Lung (tissue), 12 donors: ENCODE results near the gene BTBD8. TPM values are rescaled to one million over a fixed set of nuclear protein-coding genes. Genes with fewer than 3 reads are reported as not detected.
"Not testable (repeated sequence)": the region's sequence is repeated elsewhere in the genome, so short reads cannot be mapped to it uniquely, and the experiment has no call there.

ENCODE experiments used
- ATAC-seq: fragments of 200-7000 bp; cut with Tn5 transposase; one replicate; pipeline ENCODE4 v1.9.1; 2020; ENCODE audit warnings: moderate number of reproducible peaks; ENCODE audit not compliant: insufficient read depth, low FRiP score
- DNase-seq, 3 donors: peaks; one replicate each; pipeline ENCODE4 v3.0.0-alpha.2; 2013 to 2017
- H3K27ac ChIP-seq, 2 donors: one replicate each; pipeline ENCODE4 v1.5.1; 2013; ENCODE audit warnings: mild to moderate bottlenecking in 2 of 2, moderate library complexity in 2 of 2, control low read depth in 1 of 2, inconsistent platforms in 1 of 2, low read depth in 1 of 2, low read length in 1 of 2
- H3K27me3 ChIP-seq, 3 donors: one replicate each; pipeline ENCODE4 v1.5.1; 2013; ENCODE audit warnings: low read length in 2 of 3; ENCODE audit not compliant: control insufficient read depth in 3 of 3, insufficient read depth in 3 of 3
- H3K36me3 ChIP-seq, 4 donors: one replicate each; pipeline ENCODE4 v1.5.1; 2013; ENCODE audit warnings: low read length in 4 of 4, mild to moderate bottlenecking in 1 of 4, moderate library complexity in 1 of 4; ENCODE audit not compliant: control insufficient read depth in 4 of 4, insufficient read depth in 4 of 4
- H3K4me1 ChIP-seq, 5 donors: one replicate each; pipeline ENCODE4 v1.5.1; 2013; ENCODE audit warnings: low read length in 5 of 5, mild to moderate bottlenecking in 2 of 5, moderate library complexity in 1 of 5; ENCODE audit not compliant: control insufficient read depth in 5 of 5, insufficient read depth in 5 of 5
- H3K4me3 ChIP-seq: one replicate; pipeline ENCODE4 v1.5.1; 2013; ENCODE audit warnings: mild to moderate bottlenecking, control low read depth, moderate library complexity
- H3K9ac ChIP-seq, 2 donors: one replicate each; pipeline ENCODE4 v1.5.1; 2013; ENCODE audit warnings: low read length in 2 of 2, control low read depth in 1 of 2; ENCODE audit not compliant: insufficient read depth in 1 of 2
- H3K9me3 ChIP-seq, 4 donors: one replicate each; pipeline ENCODE4 v1.5.1; 2013; ENCODE audit warnings: low read length in 3 of 4, mild to moderate bottlenecking in 1 of 4, moderate library complexity in 1 of 4; ENCODE audit not compliant: control insufficient read depth in 4 of 4, insufficient read depth in 3 of 4
- CTCF ChIP-seq: IDR thresholded peaks from 2 replicates; pipeline ENCODE4 v1.5.1; 2012; ENCODE audit warnings: mild to moderate bottlenecking; ENCODE audit errors: control extremely low read depth, extremely low read depth
- WGBS, 2 donors: extraction: QIAGEN DNeasy Blood & Tissue Kit; methylation state at CpG; one replicate each; pipeline ENCODE4 v1.1.7; 2013; 5-methylcytosine and 5-hydroxymethylcytosine counted together
- polyA plus RNA-seq, 2 donors: library from polyadenylated mRNA; stranded (reverse); fragments of 200-250 nt; gene quantifications; one replicate each; pipeline ENCODE4 v1.2.1, GENCODE V29; 2013
- total RNA-seq, 2 donors: library from RNA; depleted of rRNA in 1 of 2; stranded (reverse); fragments of >200 nt in 1 of 2; gene quantifications; one replicate each; pipeline ENCODE4 v1.2.1, GENCODE V29; 2014 to 2021
- donor health status: control.
- donor health status: control.
- donor health status: Bipolar disorder and iron deficiency.
- donor health status: healthy.
- donor health status: DM: yes; HTN: yes; CAD: no.

Gene BTBD8
- total and polyA plus RNA-seq, 4 donors, result 0.58 to 14.1 (median 2.1) TPM

GRCh38 chr1:92066321-92066720 is 13.8 kb upstream of the BTBD8 start:
- 84 to 94% methylated on average over 8 of the region's 8 CpGs for WGBS, 2 donors
- TF ChIP-seq CTCF, result no peak
- ATAC-seq, result no peak
- H3K9me3 ChIP-seq, result no peaks in the 10 kb centered on the region
- H3K27ac ChIP-seq, result no peak overlapping the region
- H3K27me3 ChIP-seq, result no peaks in the 10 kb centered on the region
- no peaks in the 10 kb centered on the region for H3K4me1 ChIP-seq
- DNase-seq, result peak in 1 of 3 donors; percentile 13
- H3K9ac ChIP-seq, result no peak overlapping the region
- no peak overlapping the region for H3K4me3 ChIP-seq
- H3K36me3 ChIP-seq, result no peaks in the 10 kb centered on the region

- H3K27ac ChIP-seq, result no peak overlapping the region
- H3K4me1 ChIP-seq, result no peaks in the 10 kb centered on the region
- H3K36me3 ChIP-seq, result no peaks in the 10 kb centered on the region
- ATAC-seq, result no peak
- no peak for TF ChIP-seq CTCF
- H3K9ac ChIP-seq, result no peak overlapping the region
- DNase-seq, result no peak
- 77 to 81% methylated on average over 2 of the region's 2 CpGs for WGBS, 2 donors
- H3K4me3 ChIP-seq, result no peak overlapping the region
- H3K27me3 ChIP-seq, result no peaks in the 10 kb centered on the region
- H3K9me3 ChIP-seq, result no peaks in the 10 kb centered on the region
These were observed 9.3 kb upstream of the BTBD8 start for GRCh38 chr1:92070892-92071291.

GRCh38 chr1:92074446-92074845 is 5.7 kb upstream of the BTBD8 start:
- not testable (repeated sequence) for H3K9me3 ChIP-seq, H3K36me3 ChIP-seq, ATAC-seq, H3K27me3 ChIP-seq, H3K4me1 ChIP-seq, H3K4me3 ChIP-seq, H3K27ac ChIP-seq, DNase-seq, H3K9ac ChIP-seq

- no peak within 1 kb of the TSS for H3K9ac ChIP-seq
- peaks cover 0 to 2% (median 0%) of the 10 kb centered on the region in 4 donors for H3K36me3 ChIP-seq
- no peak for DNase-seq
- no peak for TF ChIP-seq CTCF
- H3K9me3 ChIP-seq, result no peaks in the 10 kb centered on the region
- no peak within 1 kb of the TSS for H3K4me3 ChIP-seq
- no peak within 1 kb of the TSS for H3K27ac ChIP-seq
- no peak for ATAC-seq
- no peaks in the 10 kb centered on the region for H3K27me3 ChIP-seq
- WGBS, 2 donors, result 81 to 83% methylated on average over 3 of the region's 3 CpGs
- H3K4me1 ChIP-seq, result peaks cover 0 to 4% (median 0%) of the 10 kb centered on the region in 5 donors
These were observed 4.8 kb upstream of the BTBD8 start, which contains the start of gene SETSIP for GRCh38 chr1:92075311-92075710. Gene SETSIP, minus strand, starts transcription at chr1:92075411. Its CDS starts 0 bp downstream, at chr1:92075411.
